ENCODE results near the gene POU2F3.

DNA sequence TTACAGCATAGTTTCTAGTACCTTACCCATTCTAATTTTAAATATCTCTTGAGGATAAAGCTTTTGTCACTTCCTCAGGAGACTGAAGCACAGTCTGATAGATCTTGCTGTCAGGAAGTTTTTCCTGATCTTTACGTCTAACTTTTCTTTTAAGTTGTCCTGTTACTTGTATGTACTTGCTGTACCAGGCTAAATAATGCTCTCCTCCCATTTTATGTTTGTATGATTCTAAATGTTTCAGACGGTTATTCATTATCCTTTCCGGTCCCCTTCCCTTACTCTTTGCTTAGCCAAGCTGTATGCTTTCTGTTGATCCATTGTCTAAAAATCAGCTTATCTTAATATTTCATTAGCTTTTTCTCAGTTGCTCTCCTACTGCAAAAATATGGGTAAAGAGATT lies 102.3 kb downstream of the POU2F3 start:
- TF ChIP-seq, protein P1, sequence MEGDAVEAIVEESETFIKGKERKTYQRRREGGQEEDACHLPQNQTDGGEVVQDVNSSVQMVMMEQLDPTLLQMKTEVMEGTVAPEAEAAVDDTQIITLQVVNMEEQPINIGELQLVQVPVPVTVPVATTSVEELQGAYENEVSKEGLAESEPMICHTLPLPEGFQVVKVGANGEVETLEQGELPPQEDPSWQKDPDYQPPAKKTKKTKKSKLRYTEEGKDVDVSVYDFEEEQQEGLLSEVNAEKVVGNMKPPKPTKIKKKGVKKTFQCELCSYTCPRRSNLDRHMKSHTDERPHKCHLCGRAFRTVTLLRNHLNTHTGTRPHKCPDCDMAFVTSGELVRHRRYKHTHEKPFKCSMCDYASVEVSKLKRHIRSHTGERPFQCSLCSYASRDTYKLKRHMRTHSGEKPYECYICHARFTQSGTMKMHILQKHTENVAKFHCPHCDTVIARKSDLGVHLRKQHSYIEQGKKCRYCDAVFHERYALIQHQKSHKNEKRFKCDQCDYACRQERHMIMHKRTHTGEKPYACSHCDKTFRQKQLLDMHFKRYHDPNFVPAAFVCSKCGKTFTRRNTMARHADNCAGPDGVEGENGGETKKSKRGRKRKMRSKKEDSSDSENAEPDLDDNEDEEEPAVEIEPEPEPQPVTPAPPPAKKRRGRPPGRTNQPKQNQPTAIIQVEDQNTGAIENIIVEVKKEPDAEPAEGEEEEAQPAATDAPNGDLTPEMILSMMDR (IDR thresholded peaks at IDR 0.05): no peak
- TF ChIP-seq POLR2A (IDR thresholded peaks at IDR 0.05): no peak

Data from body of pancreas (tissue), 4 donors.